HG03025 (cell line): ENCODE data around the gene HHAT.

Source experiments
- ATAC-seq: cut with Tn5 transposase; IDR thresholded peaks from one replicate; pipeline ENCODE4 v1.9.1; 2021; ENCODE audit warnings: mild to moderate bottlenecking, moderate library complexity; ENCODE audit not compliant: unreplicated experiment, low FRiP score

HHAT gene

DNA sequence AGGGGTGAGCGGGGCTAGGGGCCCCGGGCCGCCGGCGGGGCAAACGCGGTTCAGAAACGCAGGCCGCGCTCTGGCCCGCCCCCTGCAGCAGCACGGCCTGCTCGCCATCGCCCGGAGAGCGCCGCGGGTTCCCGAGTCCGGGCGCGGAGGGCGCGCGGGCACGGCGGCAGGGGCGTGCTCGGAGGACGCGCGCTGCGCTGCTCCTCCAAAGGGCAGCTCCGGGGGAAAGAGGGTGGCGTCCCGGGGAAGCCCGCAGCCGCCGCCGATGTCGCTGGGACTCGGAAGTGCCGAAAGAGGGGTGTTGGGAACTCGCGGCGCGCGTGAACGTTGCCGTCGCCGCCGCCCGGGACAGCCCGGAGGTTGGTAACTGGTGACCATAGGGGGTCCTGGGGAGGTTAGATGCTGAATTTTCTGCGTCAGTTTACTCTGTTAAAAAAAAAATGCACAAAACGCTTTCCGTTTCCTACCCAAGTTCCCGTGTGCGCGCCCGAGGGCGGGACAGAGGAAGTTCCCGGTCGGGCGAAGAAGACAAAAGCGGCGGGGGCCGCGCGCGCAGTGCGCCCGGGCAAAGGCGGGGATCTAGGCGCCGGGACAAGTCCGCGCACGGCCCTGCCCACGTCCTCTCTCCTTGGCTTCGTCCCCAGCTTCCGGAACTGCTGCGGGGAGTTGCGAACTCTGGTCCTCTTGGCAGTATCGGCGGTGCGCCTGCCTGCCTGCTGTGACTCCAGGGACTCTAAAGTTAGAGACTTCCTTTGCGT lies at the start of gene HHAT:
HHAT (plus strand) TSS at position 157 of the 758 bp plus-strand sequence. CDS start 20,074 bp downstream, outside the sequence.
- peak; percentile 47 for ATAC-seq

DNA sequence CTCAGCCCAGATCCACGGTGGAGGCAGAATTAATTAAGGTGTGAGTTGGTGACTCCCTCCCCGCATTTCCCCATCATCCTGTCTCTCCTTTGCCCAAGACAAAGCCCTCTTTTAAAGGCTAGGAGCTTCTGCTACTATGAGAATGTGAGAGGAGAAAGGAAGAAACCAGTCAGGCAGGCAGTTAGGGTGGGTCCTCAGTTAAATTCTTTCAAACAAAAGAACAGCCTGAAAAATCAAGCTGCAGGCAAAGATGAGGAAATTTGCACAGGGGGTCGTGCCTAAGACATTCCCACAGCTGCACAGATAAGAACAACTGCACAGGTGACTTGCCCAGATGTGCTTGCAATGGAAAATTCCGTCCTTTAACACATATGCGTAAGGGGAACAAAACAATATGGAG lies 48.5 kb upstream of the HHAT start:
- ATAC-seq, result no peak

DNA sequence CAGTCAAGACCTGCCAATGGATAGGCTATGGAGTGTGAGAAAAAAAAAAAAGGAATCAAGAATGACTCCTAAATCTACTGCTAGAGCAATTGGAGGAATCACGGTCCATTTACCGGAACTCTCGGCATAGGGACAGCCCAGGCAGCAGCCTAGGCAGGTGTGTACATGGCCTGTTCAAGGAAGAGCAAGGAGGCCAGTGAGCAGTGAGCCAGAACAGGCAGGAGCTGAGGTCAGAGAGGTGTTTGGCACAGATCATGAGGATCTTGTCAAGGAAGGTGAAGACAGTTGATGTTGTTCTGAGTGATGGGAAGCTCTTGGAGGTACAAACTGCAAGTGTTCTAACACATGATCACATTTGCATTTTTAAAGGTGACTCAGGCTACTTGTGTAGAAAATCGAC lies 40.6 kb upstream of the HHAT start:
- ATAC-seq, result no peak

DNA sequence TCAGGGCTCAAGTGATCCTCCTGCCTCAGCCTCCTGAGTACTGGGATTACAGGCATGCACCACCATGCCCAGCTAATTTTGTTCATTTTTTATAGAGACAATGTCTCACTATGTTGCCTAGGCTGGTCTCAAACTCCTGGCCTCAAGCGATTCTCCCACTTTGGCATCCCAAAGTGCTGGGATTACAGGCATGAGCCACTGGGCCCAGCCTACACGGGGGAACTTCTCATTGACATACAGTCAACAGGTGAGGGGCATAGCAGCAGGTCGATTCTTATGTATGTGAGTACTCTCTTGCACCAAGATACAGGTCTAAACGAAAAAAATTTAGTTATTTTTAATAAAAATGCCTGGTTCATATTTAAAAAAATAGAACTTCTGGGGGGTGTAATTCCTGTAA lies 39.5 kb upstream of the HHAT start:
- ATAC-seq, result no peak

DNA sequence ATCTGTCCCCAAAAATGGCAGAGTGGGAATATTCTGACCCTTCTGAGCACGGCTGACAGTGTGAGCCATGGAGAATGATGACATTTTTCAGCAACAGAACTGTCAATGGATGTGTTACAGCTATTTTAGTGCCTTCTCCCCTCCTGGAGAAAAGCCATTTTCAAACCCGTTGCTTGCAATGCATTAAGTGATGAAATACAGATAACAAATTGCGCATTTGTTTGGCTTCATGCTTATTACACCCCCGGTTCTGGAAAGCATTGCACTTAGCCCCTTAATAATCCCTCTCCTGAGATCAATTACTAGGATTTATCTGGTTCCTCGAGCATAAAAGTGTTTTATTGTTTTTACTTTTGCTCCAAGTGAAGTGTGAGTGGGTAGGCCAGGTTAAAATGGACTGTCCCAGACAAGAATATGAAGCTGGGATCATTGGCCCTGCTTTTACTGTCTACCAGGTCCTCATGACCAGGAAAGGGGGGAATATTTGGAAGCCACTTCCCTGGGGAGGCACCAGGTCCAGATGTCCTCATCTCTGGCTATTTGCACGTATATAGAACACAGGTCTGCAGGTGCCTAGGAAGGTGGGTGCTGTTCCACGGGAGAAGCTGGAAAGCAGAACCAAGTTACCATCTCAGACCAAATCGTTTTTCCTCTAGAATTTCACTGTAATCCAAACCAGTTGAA lies 37.5 kb upstream of the HHAT start:
- no peak for ATAC-seq

DNA sequence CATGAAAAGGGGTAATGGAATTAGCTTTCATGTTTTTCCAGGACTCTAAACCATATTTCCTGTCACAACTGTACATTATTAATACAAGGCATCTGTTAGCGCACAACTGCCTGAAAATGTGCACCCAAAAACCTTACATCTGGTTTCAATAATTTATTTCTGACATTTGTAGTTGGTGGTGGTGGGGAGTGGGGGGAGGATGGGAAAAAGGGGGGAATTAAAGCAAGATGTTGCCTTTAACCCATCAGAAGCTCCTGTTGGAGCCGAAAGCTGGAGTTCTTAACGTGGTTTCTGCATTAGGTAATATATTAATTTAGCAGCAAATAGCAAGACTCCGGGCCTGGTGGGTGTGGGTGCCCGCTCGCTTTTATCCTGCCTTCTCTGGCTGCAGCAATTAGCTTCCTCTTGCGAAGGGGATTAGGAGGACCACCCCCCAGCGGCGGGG lies 36.9 kb upstream of the HHAT start:
- no peak for ATAC-seq

DNA sequence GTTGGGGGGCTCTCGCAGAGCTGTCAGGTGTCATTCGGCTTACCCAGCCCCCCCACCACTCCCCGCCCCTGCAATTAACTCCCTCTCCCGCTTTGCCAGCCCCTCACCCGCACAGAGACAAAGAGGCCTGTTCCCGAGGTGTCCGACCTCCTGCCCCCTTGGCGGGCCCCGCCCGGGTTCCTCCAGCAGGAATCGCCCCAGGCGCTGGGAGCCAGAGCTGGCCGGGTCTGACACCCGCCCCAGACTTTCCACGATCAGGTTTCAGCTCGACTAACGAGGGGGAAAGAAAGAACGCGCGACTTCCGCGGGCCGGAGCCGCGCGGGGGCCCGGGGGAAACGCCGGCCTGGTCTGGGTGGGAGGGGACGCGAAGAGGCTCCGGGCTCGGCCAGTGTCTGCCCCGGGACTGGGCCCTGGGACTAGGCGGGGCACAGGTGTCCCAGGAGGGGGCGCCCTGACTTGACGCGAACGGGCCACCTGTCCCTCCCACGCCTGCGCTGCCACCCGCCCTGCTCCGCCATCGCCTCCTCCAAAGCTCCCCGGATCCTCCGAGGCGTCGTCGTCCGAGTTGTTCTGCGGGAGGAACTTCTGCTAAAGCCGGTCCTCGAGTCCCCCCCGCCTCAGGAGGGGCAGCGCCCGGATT lies 36.4 kb upstream of the HHAT start:
- ATAC-seq, result no peak

DNA sequence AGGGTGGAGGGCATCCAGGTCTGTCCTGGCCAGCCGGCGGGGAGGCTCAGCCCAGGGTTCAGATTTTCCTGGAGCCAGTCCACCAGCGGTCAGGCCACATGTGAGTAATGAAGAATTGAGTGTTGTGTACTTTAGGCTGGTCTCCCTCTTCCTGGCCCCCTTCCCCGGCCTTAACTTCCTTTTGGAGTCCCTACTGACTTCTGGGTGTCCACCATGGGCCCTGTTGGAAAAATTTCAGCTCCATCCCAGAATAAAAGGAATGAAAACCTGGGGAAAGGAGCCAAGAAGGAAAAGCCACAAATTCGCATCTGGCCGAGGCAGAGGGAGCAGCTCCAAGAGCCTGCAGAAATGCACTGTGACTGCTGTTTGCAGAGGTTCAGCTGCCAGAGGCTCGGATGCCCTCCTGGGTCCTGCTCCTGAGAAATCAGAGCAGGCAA lies 35.5 kb upstream of the HHAT start:
- no peak for ATAC-seq

DNA sequence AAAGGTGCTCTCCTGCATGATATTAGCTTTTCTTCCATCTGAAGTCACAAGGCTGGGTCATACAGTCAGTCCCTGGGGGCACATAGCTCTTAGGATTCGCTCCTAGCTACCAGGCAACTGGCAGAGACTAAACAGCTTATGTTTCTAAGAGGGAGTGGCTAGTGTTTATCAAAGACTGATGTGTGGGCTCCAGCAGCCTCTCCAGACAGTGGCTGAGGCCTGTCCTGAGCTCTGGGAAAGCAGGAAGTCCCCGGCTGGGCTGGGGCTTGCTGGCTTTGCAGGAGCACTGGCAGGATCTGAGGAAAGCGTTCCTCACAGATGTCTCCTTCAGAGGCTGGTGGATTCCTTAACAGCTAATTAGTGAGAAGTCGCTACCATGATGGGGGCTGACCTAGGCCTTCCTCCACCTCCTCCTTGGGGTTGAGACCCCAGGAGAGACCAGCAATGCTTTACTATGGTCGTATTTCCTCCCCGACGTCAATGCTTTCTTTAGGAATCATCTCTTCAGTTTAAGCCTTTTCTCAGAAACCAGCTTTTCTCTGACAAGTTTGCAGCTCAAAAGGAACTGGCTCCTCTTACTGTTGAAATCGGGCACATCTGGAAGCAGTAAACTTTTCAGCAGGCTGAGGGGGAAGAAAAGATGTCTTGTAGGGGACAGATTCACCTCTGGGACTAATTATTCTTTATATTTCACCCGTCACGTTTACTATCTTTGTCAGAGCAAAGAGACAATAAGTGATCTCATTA lies 33.5 kb upstream of the HHAT start:
- no peak for ATAC-seq

DNA sequence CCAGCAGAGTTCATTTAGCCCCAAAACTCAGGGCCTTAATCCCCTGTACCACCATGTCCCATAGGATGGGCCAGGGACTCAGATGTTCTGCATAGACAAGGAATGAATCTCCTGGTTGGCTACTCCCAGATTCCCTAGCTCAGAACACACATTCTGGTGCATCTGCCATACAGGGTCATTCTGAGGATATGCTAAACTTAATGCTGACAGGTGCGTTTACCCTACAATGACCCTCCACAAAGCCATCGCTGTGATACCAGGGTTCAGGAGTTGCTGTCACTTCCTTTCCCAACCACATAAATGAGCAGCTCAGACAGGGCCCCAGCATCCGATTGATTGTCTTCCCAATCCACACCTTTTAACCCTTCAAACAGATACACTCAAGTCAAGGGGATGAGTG lies 32.0 kb upstream of the HHAT start:
- no peak for ATAC-seq

DNA sequence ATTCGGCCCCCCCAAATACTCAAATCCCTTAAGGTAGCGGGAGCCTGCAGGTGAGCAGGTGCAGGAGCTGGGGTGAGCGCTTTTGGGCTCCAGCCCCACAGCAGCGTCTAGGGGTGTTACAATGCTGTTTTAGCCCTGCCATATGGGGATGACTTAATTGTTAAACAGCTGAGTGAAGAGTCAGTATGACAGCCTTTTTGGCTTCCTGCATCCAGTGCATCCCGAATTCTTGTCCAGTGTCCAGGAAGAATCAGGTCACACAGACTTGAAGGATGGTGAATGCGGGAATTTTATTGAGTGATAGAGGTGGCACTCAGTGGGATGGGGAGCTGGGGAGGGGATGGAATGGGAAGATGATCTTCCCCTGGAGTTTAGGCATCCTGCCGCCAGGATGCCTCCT lies 30.4 kb upstream of the HHAT start:
- ATAC-seq, result no peak

DNA sequence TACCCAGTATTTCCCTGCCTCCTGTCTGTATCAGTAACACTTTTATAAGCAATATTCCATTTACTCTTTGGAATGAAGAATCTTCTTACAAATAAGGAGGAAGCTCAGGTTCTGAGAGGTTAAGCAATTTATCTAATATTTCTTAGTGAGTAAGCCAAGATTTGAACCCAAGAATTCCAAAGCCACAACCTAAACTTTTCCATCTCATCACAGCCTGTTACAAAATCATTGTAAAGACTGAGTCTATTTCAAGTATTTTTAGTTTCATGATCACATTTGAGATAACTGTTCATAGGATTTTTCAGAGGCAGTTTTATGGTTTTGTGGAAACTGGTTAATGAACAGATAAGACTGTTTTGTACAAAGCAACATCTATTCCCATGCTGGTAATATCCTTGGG lies 29.8 kb upstream of the HHAT start:
- ATAC-seq, result no peak

DNA sequence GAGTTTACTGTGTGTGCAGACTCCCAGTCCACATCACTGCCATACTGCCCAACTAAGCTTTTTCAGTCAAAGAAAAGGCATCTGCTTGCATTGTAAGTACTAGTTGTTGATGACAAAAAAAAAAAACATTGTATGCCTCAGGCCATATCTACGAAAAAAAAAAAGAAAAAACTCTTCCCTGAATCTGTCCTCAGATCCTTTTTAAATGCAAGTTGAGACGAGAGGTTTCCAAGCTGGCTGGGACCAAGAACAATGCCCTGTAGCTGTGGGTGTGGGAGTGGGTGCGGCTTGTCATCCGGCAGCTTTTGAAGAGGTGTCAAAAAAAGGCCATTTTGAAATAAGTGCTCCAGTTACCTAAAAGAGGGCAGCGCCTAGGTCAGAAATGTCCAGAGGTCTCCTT lies 29.2 kb upstream of the HHAT start:
- no peak for ATAC-seq

DNA sequence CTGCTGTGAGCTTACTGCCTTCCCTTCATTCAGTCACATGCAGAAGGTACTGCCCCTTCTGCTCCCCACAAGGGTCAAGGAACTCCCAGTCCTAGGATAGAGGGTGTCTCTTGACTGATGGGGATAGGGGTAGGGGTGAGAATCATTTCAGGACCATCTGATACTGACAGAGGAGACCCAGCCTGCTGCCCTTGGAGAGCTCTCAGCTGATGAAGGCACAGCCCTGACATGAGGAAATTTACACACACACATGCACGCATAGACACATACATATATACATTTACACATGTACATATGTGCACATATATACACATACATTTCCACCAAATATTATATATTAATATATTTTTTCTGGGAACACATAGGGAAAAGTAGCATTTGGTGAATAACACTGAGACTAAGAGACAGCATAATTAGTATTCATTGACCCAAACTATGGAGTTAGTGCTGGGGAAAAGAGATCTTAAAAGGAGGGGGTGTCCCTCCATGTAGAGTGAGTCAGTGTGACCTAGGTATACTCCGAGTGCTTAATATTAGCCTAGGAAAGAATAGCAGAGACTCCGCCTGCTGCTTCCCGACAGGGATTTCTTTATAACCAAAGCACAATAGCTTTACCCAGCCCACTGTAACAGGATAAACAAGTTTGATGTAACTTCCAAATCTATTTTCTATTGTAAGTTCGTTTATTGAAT lies 27.6 kb upstream of the HHAT start:
- no peak for ATAC-seq

DNA sequence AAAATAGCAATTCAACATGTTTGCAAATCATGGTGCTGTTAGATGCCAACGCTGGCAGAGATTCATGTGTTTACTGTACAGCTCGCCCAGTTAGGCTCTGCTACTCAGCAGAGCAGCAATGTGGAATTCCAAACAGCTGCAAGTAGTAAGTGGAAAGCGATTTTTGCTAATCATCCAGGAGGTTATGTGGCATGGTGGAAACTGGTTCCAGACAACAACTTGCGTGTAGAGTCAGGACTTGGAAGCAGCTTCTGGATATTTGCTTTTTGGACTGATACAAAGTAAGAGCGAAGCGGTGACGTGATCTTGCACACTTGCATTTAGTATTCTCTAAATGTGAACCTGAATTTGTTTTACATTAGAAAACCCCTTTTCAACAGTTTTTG lies 27.1 kb upstream of the HHAT start:
- no peak for ATAC-seq

DNA sequence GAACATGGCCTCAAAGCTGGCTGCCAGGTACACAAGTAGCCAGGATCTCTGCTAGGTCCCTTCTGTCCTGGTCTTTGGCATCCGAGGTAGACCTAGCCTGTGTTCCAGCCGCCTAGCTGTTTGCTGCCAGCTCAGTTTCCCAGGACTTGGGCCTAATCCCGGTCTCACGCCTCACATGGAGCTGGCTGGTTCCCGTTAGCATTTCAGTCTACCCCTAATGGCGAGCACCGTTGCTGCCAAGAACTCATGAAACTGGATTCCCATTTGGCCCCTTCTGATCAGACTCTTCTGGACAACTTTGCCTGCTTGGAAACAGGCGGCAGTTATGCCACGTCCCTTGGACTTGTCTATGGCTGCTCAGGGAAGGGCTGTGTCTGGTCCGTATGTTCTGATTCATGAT lies 26.2 kb upstream of the HHAT start:
- ATAC-seq, result no peak

DNA sequence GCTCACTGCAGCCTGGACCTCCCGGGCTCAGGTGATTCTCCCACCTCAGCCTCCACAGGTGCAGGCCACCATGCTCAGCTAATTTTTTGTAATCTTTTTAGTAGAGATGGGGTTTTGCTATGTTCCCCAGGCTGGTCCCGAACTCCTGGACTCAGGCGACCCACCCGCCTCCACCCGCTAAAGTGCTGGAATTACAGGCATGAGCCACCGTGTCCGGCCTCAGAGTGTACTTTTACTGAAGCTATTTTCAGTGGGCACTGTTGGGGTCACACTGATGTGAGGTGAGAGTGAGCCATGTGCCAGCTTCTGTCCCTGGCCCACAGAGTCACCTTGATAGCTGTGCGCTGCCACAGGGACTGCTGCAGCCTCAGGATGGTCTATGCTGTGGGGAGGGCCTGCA lies 25.3 kb upstream of the HHAT start:
- no peak for ATAC-seq

DNA sequence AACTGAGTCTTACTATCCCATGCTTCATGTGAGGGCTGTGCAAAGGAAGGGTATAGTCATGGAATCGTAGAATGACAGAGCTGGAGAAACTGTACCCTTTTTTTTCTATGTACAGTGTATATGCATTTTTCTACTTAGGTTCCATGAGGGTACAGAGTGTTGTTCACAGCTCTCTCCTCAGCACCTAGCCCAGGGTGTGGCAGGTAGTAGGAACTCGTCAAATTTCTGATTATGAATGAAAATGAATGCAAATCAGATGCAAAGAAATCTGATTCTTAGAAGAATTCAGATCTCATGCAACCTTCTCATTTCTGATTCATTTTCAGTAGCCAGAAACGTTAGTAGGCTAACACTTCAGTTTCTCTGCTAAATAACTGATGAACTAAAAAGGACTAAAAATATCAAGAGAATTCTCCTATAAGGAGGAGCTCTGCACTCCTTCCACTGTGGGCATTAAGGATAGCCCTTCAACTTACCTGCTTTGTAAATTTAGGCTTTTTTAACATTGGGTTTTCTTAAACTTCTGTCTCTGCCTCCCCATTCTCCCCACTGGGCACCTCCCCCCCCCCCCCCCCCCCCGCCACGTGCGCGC lies 18.0 kb upstream of the HHAT start:
- ATAC-seq, result no peak

DNA sequence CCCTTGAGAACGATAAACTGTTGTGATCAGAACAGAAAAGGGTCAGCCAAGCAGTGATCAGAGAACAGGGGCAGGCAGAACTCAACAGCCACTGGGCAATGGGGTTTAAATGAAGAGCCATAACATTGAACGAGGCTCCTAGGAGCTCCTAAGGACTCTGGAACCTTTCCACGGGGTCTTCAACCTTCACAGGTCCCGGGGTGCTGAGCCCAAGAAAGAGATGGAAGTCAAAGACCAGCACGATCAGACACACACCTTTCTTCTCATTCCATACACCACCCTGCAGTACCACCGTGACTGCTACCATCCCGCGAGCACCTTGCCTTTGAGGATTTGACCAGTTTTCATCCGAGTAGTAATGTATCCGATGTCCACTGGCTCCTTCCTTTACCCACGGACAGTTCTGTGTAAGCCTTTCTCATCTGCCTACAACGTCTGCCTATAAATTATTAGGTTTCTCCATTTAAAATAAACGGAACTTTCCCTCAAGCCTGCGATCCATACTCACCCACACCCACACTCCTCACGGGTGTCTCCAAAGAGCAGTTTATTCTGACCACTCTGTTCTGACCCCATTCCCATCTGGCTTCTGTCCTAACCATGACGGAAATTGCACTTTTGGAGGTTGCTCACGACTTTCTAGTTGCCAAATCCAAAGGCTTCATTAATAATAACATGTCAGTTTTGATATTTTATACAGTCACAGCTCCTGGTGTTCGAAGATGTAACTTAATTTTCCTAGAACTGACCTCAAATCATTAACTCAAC lies 16.8 kb upstream of the HHAT start:
- no peak for ATAC-seq
